NOMO-1 treated with DMSO at 0.1 percent for 48 hours (cell line): Measurements from ENCODE around the gene EIF3L.
A peak's percentile ranks its signal among the peaks of the same experiment; 100 is the strongest.

Experiments
- DNase-seq: peaks from one replicate; lab custom pipeline; 2025; ENCODE audit not compliant: unreplicated experiment; lab: John Stamatoyannopoulos, UW

EIF3L gene

GRCh38 chr22:37925767-37926166 lies 76.5 kb downstream of the EIF3L start:
- DNase-seq, result no peak

DNA sequence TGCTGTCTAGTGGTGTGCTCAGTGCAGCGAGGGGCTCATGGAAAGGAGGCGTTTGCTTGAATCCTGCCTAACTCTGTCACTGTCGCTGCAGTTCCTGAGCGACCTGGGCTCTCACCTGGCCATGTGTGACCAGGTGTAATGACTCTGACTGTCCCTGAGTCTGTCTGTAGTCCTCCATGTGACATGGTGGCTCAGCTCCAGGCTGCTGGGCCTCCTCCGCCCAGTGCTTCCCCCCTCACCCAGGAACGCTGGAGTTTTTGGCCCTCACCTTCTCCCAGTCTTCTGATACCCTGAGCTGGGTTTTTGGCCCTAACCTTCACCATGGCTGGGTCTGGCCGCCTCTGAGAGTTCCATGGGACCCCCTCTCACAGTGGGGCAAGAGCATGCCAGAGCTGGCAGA lies 77.1 kb downstream of the EIF3L start:
- DNase-seq, result no peak

GRCh38 chr22:37926771-37927636 lies 77.8 kb downstream of the EIF3L start:
- DNase-seq, result no peak

- DNase-seq, result no peak
These were observed 78.4 kb downstream of the EIF3L start for GRCh38 chr22:37927637-37927936.

DNA sequence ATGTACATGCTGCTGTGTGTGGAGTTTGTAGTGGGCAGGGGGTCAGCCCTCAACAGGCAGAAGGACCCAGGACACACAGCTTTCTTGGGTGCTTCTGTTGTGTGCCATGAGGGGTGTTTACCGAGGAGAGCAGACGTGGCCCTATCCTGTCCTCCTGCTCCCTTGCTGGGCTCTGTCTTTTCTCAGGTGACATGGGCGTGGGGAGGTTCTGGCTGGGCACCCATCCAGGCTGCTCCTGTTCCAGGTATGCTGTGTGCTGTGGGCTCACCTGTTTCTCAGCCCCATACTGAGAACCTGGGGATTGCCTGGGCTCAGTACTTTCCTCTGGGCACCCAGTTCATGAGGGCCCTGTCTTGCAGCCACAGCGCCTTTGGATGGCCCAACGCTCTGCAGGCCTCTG lies 80.2 kb downstream of the EIF3L start:
- no peak for DNase-seq

DNA sequence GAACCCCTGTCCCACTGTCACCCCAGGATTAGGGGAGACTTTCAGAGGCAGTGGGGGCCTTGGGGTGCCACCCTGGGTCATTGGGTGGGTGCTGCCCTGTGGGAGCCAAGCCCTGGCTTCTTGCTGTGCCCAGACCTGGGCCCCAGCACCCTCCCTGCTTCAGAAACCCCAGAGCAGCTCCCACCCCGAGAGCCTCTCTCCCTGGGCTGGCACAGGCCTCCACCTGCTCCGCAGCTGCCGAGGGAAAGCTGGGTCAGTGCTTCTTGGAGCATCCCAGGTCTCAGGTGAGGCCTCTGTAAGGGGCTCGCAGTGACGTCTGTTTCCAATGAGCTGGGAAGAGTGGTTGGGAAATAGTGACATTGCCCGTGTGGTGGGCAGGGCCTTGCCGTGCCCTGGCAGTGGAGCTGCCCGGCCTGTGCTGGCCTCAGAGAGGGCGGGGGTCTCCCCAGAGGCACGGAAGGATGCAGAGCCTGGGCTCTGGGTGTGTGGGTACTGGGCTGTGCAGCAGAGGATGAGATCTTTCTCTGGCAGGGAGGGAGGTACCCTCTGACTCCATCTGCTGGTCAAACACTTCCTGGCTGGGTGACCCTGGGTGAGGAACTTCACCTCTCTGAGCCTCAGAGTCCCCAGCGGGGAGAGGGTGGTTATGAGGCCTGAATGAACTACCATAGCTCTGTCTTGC lies 81.2 kb downstream of the EIF3L start:
- no peak for DNase-seq

DNA sequence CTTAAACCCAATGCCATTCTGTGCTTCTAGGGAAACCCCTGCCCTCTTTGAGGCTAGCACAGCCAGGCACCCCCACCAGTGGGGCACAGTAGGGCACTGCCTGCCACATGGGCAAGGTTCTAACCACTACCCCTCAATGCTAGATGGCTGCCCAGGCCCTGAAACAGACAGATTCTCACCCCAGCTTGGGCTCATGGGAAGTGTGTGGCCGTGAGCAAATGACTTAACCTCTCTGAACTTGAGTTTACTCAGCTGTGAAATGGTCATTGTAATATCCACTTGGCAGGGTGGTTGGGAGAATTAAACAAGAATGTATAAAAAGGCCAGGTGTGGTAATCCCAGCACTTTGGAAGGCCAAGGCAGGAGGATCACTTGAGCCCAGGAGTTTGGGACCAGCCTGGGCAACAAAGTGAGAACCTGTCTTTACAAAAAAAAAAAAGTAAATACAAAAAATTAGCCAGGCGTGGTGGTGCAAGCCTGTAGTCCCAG lies 81.8 kb downstream of the EIF3L start:
- no peak for DNase-seq

DNA sequence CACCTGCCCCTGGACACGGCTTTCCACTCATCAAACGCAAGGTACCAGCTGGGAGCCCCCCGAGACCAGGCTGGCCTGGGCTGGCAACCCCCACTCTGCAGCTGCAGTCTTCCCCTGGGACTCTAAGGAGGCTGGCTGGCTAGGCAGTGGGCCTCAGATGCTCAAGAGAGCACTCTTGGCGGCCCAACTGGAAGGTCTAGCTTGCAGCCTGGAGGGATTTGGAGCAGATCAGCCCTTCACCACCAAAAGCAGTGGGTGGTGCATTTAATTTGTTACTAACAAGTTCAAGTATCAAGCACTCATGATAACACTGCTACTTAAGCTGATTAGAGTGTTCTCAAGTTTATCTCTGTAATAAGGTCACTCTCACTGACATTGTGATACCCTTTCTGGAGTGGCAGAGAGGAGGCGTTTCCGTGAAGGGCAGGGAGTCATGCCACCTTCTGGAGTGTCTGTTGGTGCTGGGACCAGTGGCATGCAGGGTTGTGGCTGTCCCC lies 82.7 kb downstream of the EIF3L start:
- no peak for DNase-seq

DNA sequence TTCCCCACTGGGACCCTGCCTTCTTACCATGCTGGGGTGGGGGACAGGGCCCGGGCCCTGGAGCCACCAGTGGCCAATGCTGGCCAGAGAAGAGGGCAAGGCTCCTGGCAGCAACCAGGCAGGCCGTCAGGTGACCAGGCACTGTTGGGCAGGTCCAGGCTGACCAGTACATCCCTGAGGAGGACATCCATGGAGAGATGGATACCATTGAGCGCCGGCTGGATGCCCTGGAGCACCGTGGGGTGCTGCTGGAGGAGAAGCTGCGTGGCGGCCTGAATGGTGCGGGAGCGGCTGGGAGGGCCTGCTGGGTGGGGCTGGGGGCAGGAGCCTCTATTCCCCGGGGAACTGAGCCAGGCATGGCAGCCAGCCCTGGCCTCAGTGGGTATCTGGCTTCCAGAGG lies 83.2 kb downstream of the EIF3L start:
- no peak for DNase-seq

- no peak for DNase-seq
These were observed 83.8 kb downstream of the EIF3L start for GRCh38 chr22:37932821-37933578.

DNA sequence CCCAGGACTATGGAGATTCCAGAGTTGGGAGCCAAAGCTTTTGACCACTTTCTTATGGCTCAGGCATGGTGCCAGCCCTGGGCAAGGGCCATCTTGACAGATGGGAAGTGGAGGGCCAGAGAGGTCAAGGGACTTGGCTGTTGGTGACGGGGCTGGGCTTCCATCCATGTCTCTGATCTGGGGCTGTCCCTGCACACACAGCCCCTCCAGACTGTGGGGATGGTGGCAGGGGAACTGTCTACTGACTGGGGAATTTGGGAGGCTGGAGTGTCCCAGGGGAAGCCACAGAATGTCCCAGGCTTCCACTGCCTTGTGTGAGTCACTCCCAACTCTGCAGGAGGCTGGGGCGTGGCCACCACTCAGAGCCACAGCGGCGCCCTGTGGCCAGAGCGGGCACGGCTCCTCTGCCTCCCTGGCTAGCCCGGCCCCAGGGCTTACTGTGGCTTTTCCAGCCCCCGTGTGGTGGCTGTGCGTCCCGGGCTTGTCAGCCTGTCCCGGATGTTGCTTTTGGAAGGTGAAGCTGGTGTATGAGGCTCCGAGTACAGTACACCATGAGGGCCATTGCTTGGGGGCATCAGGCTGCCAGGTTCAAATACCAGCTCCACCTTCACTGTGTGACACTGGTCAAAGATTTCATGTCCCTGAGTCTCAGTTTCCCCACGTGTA lies 84.6 kb downstream of the EIF3L start:
- peak; percentile 80 for DNase-seq
